DMS79 treated with DMSO at 0.1 percent for 48 hours (cell line): ENCODE results near the gene MCTP1.
A peak's percentile ranks its signal among the peaks of the same experiment; 100 is the strongest.

Experiments
- DNase-seq: peaks from one replicate; lab custom pipeline; 2025; lab: John Stamatoyannopoulos, UW

MCTP1 gene

GRCh38 chr5:95072281-95072680 is 212.6 kb downstream of the MCTP1 start:
- no peak for DNase-seq

- no peak for DNase-seq
These were observed 214.0 kb downstream of the MCTP1 start for GRCh38 chr5:95070866-95071265.

GRCh38 chr5:95070453-95070852 is 214.4 kb downstream of the MCTP1 start:
- no peak for DNase-seq

- DNase-seq: no peak
These were observed 214.9 kb downstream of the MCTP1 start for GRCh38 chr5:95069948-95070347.

GRCh38 chr5:95069021-95069420 is 215.9 kb downstream of the MCTP1 start:
- DNase-seq: no peak

GRCh38 chr5:95068289-95068910 is 216.5 kb downstream of the MCTP1 start:
- no peak for DNase-seq

GRCh38 chr5:95066048-95066447 is 218.8 kb downstream of the MCTP1 start:
- DNase-seq: no peak

GRCh38 chr5:95063492-95063891 is 221.4 kb downstream of the MCTP1 start:
- DNase-seq: no peak

- DNase-seq: no peak
These were observed 224.8 kb downstream of the MCTP1 start for GRCh38 chr5:95060098-95060497.

- DNase-seq: no peak
These were observed 225.3 kb downstream of the MCTP1 start for GRCh38 chr5:95059636-95060035.

- DNase-seq: no peak
These were observed 227.3 kb downstream of the MCTP1 start for GRCh38 chr5:95057615-95058014.

- DNase-seq: no peak
These were observed 231.6 kb downstream of the MCTP1 start for GRCh38 chr5:95053253-95053652.

- no peak for DNase-seq
These were observed 234.2 kb downstream of the MCTP1 start for GRCh38 chr5:95050708-95051107.

- DNase-seq: no peak
These were observed 236.3 kb downstream of the MCTP1 start for GRCh38 chr5:95048628-95049027.

GRCh38 chr5:95045181-95045965 is 239.5 kb downstream of the MCTP1 start:
- DNase-seq: no peak

- no peak for DNase-seq
These were observed 240.8 kb downstream of the MCTP1 start for GRCh38 chr5:95044096-95044495.

GRCh38 chr5:95043648-95044047 is 241.2 kb downstream of the MCTP1 start:
- no peak for DNase-seq

- DNase-seq: no peak
These were observed 241.7 kb downstream of the MCTP1 start for GRCh38 chr5:95043234-95043633.

- peak; percentile 22 for DNase-seq
These were observed 242.9 kb downstream of the MCTP1 start for GRCh38 chr5:95042037-95042436.

- no peak for DNase-seq
These were observed 248.8 kb downstream of the MCTP1 start for GRCh38 chr5:95035891-95036685.

GRCh38 chr5:95032801-95033200 is 252.1 kb downstream of the MCTP1 start:
- DNase-seq: no peak

GRCh38 chr5:95029569-95030366 is 255.1 kb downstream of the MCTP1 start:
- DNase-seq: no peak
